Measurements from ENCODE around the gene SGMS1. TPM values are rescaled to one million over a fixed set of nuclear protein-coding genes. Genes with fewer than 3 reads are reported as not detected.

Gene SGMS1
- total and polyA plus RNA-seq, 4 donors, result 15.8 to 142 (median 41.3) TPM

- no peak for ATAC-seq (ENCODE audit: insufficient read depth, low FRiP score)
These were observed 306.8 kb downstream of the SGMS1 start for GRCh38 chr10:50316695-50317648.

GRCh38 chr10:50316174-50316573 lies 307.6 kb downstream of the SGMS1 start:
- H3K27ac ChIP-seq (ENCODE audit: low read depth in 1 of 2, low read length in 1 of 2), result no peak overlapping the region
- DNase-seq, result peak; percentile 44 to 86 (median 69)
- no peaks in the 10 kb centered on the region for H3K27me3 ChIP-seq (ENCODE audit: control insufficient read depth in 3 of 3, insufficient read depth in 3 of 3, low read length in 2 of 3)
- H3K9ac ChIP-seq (ENCODE audit: insufficient read depth in 1 of 2, low read length in 2 of 2), result no peak overlapping the region
- 76 to 91% methylated on average over 3 of the region's 3 CpGs for WGBS, 2 donors
- no peaks in the 10 kb centered on the region for H3K9me3 ChIP-seq (ENCODE audit: control insufficient read depth in 4 of 4, insufficient read depth in 3 of 4, low read length in 3 of 4)
- no peak for ATAC-seq (ENCODE audit: insufficient read depth, low FRiP score)
- peaks cover 2 to 34% (median 18%) of the 10 kb centered on the region in 5 donors for H3K4me1 ChIP-seq (ENCODE audit: control insufficient read depth in 5 of 5, insufficient read depth in 5 of 5, low read length in 5 of 5)
- no peak for TF ChIP-seq CTCF (IDR thresholded peaks at IDR 0.05; ENCODE audit: control extremely low read depth, extremely low read depth)
- H3K36me3 ChIP-seq (ENCODE audit: control insufficient read depth in 4 of 4, insufficient read depth in 4 of 4, low read length in 4 of 4), result peaks cover 0 to 6% (median 4%) of the 10 kb centered on the region in 4 donors
- H3K4me3 ChIP-seq, result no peak overlapping the region

More at GRCh38 chr10:50316695-50317648, 306.8 kb downstream of the SGMS1 start:
- 80 to 83% methylated on average over 5 of the region's 5 CpGs for WGBS, 2 donors
- Histone ChIP-seq H3K27ac (ENCODE audit: low read depth in 1 of 2, low read length in 1 of 2) (no peak overlapping the region), H3K36me3 (ENCODE audit: control insufficient read depth in 4 of 4, insufficient read depth in 4 of 4, low read length in 4 of 4) (peaks cover 0 to 6% (median 3%) of the 10 kb centered on the region in 4 donors), H3K9me3 (ENCODE audit: control insufficient read depth in 4 of 4, insufficient read depth in 3 of 4, low read length in 3 of 4) (no peaks in the 10 kb centered on the region), H3K27me3 (ENCODE audit: control insufficient read depth in 3 of 3, insufficient read depth in 3 of 3, low read length in 2 of 3) (no peaks in the 10 kb centered on the region), H3K9ac (ENCODE audit: insufficient read depth in 1 of 2, low read length in 2 of 2) (peak overlapping the region in 1 of 2 donors; percentile 7), H3K4me1 (ENCODE audit: control insufficient read depth in 5 of 5, insufficient read depth in 5 of 5, low read length in 5 of 5) (peaks cover 2 to 42% (median 23%) of the 10 kb centered on the region in 5 donors), H3K4me3 (no peak overlapping the region)
- TF ChIP-seq CTCF (IDR thresholded peaks at IDR 0.05; ENCODE audit: control extremely low read depth, extremely low read depth), result no peak
- DNase-seq, result no peak

- no peak overlapping the region for H3K27ac ChIP-seq (ENCODE audit: low read depth in 1 of 2, low read length in 1 of 2)
- no peak overlapping the region for H3K4me3 ChIP-seq
- H3K4me1 ChIP-seq (ENCODE audit: control insufficient read depth in 5 of 5, insufficient read depth in 5 of 5, low read length in 5 of 5), result peaks cover 2 to 33% (median 18%) of the 10 kb centered on the region in 5 donors
- H3K27me3 ChIP-seq (ENCODE audit: control insufficient read depth in 3 of 3, insufficient read depth in 3 of 3, low read length in 2 of 3), result no peaks in the 10 kb centered on the region
- H3K36me3 ChIP-seq (ENCODE audit: control insufficient read depth in 4 of 4, insufficient read depth in 4 of 4, low read length in 4 of 4), result peaks cover 5 to 11% (median 10%) of the 10 kb centered on the region in 4 donors
- no peaks in the 10 kb centered on the region for H3K9me3 ChIP-seq (ENCODE audit: control insufficient read depth in 4 of 4, insufficient read depth in 3 of 4, low read length in 3 of 4)
- DNase-seq (no peak), ATAC-seq (ENCODE audit: insufficient read depth, low FRiP score) (no peak)
- TF ChIP-seq CTCF (IDR thresholded peaks at IDR 0.05; ENCODE audit: control extremely low read depth, extremely low read depth), result no peak
- H3K9ac ChIP-seq (ENCODE audit: insufficient read depth in 1 of 2, low read length in 2 of 2), result no peak overlapping the region
These were observed 308.3 kb downstream of the SGMS1 start for GRCh38 chr10:50315424-50315823.

Measured in lung (tissue), 12 donors.